ENCODE results near the gene ATP4B.

GRCh38 chr13:113645329-113645728, 12.7 kb downstream of the ATP4B start:
- TF ChIP-seq CTCF (IDR thresholded peaks at IDR 0.05 in 2 of 3, conservative IDR thresholded peaks at IDR 0.05 in 1 of 3; ENCODE audit: borderline replicate concordance in 1 of 3, insufficient read depth in 1 of 3, low read depth in 2 of 3, low read length in 2 of 3): no peak
- TF ChIP-seq POLR2AphosphoS5 (IDR thresholded peaks at IDR 0.05; ENCODE audit: low read depth, low read length): no peak
- no peak for TF ChIP-seq POLR2A (IDR thresholded peaks at IDR 0.05; ENCODE audit: borderline replicate concordance, extremely low read depth, insufficient read depth, insufficient read length)
- TF ChIP-seq ZFX (IDR thresholded peaks at IDR 0.05): no peak
- no peak for TF ChIP-seq MAX (IDR thresholded peaks at IDR 0.05)
- TF ChIP-seq EZH2 (IDR thresholded peaks at IDR 0.05): no peak
- TF ChIP-seq SIN3A (IDR thresholded peaks at IDR 0.05; ENCODE audit: low read depth): no peak
- no peak for TF ChIP-seq ZNF274 (IDR thresholded peaks at IDR 0.05; ENCODE audit: low read depth, low read length)
- TF ChIP-seq REST (IDR thresholded peaks at IDR 0.05; ENCODE audit: low read depth): no peak
- TF ChIP-seq CEBPB (IDR thresholded peaks at IDR 0.05; ENCODE audit: low read depth): no peak
